ENCODE data around the gene LYRM4.
"Not testable (repeated sequence)": the region's sequence is repeated elsewhere in the genome, so short reads cannot be mapped to it uniquely, and the experiment has no call there.

The LYRM4 gene

DNA sequence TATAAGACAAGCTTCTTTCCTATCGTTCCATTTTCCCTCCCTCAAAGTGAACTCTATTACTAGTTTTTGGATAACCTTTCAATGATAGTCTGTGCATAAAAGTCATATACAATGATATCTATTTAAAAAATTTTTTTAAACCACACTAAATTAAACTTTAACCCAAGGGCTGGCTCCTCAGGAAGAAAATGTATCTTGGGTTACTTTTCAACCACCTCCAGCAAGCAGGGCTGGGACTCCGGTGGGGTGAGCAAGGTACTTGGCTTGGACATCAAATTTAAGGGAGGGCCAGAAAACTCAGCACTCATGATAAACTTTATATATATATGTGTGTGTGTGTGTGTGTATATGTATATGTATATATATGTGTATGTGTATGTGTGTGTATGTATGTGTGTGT lies 189.5 kb downstream of the LYRM4 start:
- H3K27ac ChIP-seq: no peak overlapping the region
- no peak overlapping the region for H3K4me3 ChIP-seq

DNA sequence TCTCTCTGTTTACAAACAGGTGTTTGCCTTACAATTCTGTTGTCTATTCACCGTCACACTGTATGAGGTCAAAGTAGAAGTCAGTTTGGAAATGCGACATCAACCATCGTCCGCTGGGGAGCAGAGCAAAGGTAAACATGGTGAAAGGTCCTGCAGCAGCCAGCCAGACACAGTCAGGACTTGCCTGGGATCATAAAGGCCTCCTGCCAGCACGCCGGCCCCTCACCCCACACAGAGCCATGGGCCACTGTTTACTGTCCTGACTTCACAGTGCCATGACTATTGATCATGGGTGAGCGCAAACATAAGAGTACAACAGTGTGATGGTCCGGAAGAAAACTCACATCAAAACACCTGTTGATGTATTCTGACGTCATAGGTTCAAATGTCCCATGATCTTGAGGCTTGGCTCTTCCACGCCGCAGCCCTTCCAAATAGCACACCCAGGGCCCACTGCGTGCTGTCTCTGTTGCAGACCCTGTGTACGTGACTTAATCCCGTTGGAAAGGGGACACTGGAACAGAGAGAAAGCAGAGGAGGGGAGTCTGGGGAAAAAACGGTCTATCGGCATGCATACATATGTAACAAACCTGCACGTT lies 192.5 kb downstream of the LYRM4 start:
- no peak overlapping the region for H3K4me3 ChIP-seq
- H3K27ac ChIP-seq: no peak overlapping the region

DNA sequence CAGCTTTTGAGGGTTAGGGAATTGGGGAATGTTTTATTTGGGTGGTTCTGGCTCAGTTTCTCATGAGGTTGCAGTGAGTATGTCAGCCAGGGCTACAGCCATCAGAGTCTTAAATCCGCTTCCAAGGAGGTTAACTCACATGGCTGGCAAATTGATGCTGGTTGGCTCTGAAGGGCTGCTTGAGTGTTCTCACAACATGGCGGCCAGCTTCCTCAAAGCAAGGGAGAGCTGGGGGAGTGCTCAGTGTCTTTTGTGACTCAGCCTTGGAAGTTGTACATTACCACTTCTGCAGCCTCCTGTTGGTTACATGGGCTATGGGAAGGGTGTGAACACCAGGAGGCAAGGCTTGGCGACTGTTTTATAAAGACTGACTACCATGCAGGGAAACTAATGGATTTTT lies 193.4 kb downstream of the LYRM4 start:
- Histone ChIP-seq H3K4me3 (no peak overlapping the region), H3K27ac (no peak overlapping the region)

DNA sequence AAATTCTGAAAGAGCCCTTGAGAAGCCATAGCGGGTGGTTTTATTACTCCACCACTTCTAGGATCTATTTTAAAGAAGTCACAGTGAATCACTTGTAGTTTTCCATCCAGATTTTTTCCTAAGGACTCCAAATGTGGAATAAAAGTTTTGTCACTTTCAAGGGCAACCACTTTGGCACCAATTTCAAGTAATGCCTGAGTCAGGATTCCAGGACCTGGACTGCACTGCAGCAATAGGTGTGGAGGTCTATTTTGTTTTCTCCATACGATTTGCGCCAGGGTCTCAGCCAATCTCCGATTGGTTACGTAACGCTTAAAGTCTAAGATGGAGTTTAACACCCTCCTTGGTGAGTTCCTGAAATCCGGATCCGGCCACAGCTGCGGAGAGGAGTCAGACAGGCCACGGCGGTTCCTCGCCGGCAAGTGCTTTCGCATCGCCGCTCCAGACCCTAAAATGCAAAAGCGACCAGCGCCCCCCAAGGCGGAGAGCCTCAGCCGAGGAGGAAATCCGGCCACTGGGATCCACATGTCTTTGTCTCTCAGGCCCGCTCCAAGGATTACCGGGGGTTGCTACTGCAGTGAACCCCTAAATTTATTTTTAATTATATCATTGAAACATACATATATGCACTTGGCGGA lies 194.2 kb downstream of the LYRM4 start:
- no peak overlapping the region for H3K4me3 ChIP-seq
- H3K27ac ChIP-seq: no peak overlapping the region

DNA sequence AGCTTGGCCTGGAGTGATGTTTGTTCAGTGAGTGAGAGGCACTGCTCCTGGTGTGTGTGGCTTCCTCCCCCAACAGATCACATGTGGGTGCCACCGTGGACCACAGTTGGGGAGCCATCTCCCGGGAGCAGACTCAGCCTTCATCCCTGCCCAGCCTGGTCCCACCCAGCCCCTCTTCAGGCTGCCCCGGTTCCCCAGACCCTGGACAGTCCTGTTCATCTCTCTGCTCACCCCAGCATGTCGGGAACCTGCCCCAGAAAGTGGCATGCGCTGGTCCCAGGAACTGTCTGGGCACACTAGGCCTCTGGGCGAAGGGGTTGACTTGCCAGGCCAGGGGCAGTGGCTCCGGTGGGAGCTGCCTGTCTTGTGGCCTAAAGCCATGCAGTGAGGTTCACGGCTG lies 197.1 kb downstream of the LYRM4 start:
- Histone ChIP-seq H3K27ac (no peak overlapping the region), H3K4me3 (no peak overlapping the region)

DNA sequence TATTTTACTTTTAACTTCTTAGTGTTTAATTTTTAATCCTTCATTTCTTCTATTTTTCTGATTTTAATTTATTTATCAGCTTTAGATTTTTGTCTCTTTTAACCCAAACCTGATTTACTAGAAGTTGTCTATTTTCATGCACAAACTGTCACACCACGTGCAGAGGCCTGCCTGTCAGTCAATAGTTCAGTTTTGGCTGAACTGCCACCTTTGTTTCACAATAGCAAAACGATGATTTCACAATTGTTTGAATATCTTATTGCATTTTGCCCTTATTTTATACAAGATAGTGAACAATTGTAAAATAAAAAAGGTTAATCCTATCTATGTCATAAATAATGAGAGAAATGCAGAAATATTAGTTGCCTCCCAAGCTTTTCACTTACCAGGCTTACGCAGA lies 199.6 kb downstream of the LYRM4 start:
- Histone ChIP-seq H3K27ac (no peak overlapping the region), H3K4me3 (no peak overlapping the region)

DNA sequence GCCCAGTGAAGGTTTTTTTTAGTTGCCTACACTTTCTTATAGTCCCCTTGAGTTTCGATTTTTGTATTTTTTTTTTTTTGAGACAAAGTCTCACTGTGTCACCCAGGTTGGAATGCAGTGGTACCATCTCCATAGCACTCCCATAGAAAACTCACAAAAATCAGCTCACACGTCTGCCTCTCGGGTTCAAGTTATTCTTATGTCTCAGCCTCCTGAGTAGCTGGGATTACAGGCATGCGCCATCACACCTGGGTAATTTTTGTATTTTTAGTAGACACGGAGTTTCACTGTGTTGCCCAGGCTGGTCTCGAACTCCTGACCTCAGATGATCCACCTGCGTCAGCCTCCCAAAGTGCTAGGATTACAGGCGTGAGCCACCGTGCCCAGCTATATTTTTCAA lies 200.3 kb downstream of the LYRM4 start:
- H3K4me3 ChIP-seq, H3K27ac ChIP-seq: not testable (repeated sequence)

DNA sequence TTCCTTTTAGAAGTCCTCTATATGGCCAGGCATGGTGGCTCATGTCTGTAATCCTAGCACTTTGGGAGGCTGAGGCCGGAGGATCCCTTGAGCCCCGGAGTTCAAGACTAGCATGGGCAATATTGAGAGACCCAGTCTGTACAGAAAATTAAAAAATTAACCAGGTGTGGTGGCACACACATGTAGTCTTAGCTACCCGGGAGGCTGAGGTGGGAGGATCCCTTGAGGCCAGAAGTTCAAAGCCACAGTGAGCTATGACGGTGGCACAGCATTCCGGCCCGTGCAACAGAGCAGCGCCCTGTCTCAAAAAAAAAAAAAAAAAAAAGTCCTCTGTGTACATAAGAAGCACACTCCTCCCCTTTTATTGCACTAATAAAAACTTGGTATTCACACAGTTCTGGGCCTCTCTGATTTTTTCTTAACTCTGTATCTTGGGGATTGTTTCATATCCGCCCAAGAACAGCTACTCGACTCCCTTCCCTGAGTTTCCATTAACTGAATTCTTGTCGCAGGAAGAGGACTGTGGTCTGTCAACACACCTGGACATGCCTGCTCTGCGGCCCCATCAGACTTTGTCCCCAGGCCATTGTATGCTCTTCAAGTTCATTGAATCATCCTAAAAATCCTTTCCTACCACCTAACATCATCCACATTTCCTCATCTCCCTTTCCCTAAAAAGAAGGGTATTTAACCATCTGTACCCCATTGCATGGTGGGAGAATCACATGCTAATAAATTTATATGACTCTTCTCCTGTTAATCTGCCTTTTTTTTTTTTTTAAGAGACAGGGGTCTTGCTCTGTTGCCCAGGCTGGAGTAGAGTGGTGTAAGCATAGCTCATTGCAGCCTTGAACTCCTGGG lies 201.5 kb downstream of the LYRM4 start:
- no peak overlapping the region for H3K27ac ChIP-seq
- H3K4me3 ChIP-seq: no peak overlapping the region
